Urinary bladder (tissue), 4 donors: Measurements from ENCODE around the gene TPRG1L. TPM values are rescaled to one million over a fixed set of nuclear protein-coding genes. Genes with fewer than 3 reads are reported as not detected.

Experiments used
- DNase-seq: peaks from one replicate; pipeline ENCODE4 v3.0.0-alpha.2; 2015; ENCODE audit errors: extremely low spot score
- H3K27ac ChIP-seq: one replicate; pipeline ENCODE4 v1.5.1; 2013; ENCODE audit warnings: low read depth, mild to moderate bottlenecking, moderate library complexity
- H3K36me3 ChIP-seq: one replicate; pipeline ENCODE4 v1.6.1; 2013; ENCODE audit warnings: mild to moderate bottlenecking, moderate library complexity; ENCODE audit not compliant: insufficient read depth
- H3K4me1 ChIP-seq: one replicate; pipeline ENCODE4 v1.6.1; 2013; ENCODE audit warnings: mild to moderate bottlenecking, moderate library complexity; ENCODE audit not compliant: insufficient read depth
- H3K4me3 ChIP-seq: one replicate; pipeline ENCODE4 v1.5.1; 2013; ENCODE audit warnings: low read depth, low read length
- WGBS: extraction: QIAGEN DNeasy Blood & Tissue Kit; methylation state at CpG from one replicate; pipeline ENCODE4 v1.1.7; 2013; 5-methylcytosine and 5-hydroxymethylcytosine counted together
- polyA plus RNA-seq: library from polyadenylated mRNA; stranded (reverse); fragments of 200-250 nt; gene quantifications from one replicate; pipeline ENCODE4 v1.2.3, GENCODE V29; 2013
- total RNA-seq: library from RNA; depleted of rRNA; stranded (reverse); fragments of >200 nt; gene quantifications from one replicate; pipeline ENCODE4 v1.2.3, GENCODE V29; 2014
- donor health status: healthy with polysubstance abuse.
- donor health status: healthy.

Gene TPRG1L
- total and polyA plus RNA-seq, 2 donors = 22.9 to 60.8 TPM

DNA sequence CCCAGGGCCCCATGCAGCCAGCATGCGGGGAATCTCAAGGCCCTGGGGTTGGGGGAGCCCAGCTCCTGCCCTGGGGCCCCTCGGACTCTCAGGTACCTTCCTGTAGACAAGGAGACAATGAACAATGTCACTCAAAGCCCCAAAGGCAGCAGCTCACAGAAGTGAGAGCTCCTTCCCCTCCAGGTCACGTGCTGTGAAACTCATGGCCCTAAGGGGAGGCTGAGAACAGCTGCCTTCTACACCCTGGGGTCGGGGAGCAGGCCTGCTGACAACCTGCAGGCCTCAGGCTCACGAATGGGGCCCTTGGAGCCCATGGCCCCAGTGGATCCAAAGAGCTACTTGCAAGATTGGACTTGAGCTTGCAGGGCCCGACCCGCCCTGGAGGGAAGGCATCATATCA is 16.7 kb upstream of the TPRG1L start:
- WGBS = 89% methylated on average over 7 of the region's 7 CpGs
- Histone ChIP-seq H3K4me3 (no peak overlapping the region), H3K27ac (no peak overlapping the region), H3K36me3 (no peaks in the 10 kb centered on the region), H3K4me1 (no peaks in the 10 kb centered on the region)
- no peak for DNase-seq

DNA sequence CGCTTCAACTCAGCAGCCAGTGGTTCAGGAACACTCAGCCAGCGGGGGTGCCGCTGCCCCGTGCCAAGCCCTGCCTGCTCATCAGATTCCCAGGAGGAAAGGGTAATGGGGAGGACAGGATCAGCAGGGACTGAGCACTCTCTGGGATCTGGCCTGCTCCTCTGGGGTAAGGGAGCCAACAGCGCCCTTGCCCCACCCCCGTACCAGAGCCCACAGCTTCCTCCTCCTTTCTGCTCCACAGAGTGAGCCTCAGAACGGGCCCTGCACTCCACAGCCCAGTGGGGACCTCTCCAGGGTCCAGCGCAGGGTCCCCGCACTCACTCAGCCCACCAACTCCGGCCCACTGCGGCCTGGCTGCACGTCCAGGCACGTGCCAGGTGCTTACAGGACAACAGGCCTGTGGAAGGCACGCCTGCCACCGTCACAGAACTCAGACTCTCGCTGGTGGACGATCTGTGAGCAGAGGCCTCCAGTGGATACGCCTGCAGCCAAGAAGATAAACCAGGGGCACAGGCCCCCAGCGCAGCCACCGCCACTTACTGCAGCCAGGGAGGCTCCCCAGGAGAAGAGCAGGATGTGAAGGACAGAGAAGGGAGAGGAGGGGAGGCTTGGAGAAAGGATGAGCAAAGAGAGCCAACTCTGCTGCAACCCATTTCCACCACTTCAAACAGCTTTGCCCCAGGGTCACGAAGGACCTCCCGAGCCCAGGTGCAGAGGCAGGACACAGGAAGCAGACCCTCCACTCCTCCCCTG is 15.6 kb upstream of the TPRG1L start:
- no peak overlapping the region for H3K4me3 ChIP-seq
- no peaks in the 10 kb centered on the region for H3K36me3 ChIP-seq
- DNase-seq = no peak
- no peaks in the 10 kb centered on the region for H3K4me1 ChIP-seq
- no peak overlapping the region for H3K27ac ChIP-seq
- WGBS = 77% methylated on average over 22 of the region's 22 CpGs

DNA sequence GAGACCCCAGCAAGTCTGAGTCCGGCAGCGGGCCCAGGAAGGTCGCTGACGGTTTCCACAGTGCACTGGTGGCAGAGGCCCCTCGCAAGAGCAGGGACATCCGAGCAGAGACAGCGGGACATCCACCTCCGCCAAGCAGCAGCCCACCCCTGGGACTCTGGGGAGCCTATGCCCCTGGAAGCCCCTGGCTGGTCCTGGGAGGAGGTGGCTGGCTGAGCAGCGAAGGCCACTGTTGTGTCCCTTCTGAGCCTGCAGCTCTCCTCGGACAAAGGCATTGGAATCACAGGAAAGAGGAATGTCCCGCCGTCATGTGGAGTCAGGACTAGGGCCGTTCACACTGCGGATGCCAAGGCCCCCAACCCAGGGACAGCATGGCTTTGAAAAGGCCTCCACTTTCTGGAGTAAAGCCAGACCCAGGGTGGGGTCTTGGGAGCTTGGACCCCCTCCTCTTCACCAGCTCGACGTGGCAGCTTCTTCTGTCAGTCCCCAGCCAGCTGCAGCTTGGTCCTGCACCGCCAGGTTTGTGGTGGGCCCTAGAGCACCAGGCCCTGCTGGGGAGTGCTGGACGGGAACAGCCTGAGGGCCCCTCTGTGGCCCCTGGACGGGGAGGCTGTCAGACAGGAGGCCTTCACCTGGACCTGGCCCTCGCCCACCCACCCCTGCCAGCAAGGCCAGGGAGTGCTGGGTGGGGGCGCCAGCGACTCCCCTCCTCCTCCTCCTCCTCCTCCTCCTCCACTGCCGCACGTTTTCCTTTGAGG is 14.9 kb upstream of the TPRG1L start:
- WGBS = 69% methylated on average over 24 of the region's 24 CpGs
- no peaks in the 10 kb centered on the region for H3K36me3 ChIP-seq
- H3K4me3 ChIP-seq = no peak overlapping the region
- DNase-seq = no peak
- H3K4me1 ChIP-seq = no peaks in the 10 kb centered on the region
- no peak overlapping the region for H3K27ac ChIP-seq

DNA sequence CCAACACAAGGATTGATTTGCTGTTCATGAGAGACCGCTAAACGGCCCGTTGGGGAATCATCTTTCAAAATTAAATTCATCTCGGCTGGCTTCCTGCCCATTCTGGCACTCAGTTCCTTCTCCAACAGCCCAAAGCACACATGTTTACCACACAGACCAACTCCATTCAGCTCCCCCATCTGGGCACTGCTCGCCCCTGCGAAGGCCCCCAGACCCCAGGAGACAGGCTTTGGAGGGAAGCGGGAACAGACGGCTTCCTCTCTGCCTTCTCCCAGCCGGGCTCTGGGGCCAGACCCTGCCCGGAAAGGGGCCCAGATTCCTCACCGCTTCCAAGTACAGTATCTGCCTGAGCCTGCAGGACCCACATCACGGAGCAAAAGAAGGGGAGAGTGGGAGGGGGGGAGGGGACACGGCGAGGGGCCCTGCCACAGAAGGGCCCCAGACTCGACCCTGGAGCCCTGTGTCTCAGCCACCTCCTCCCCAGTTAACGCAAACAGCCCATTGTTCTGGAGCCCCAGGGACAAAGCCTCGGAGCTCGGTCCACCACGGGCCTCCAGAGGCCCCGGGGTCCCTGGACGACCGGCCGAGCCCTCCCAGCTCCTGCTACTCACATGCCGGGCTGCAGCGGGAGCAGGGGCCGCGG is 14.2 kb upstream of the TPRG1L start:
- no peak overlapping the region for H3K27ac ChIP-seq
- 4% methylated on average over 27 of the region's 27 CpGs for WGBS
- H3K4me1 ChIP-seq = no peaks in the 10 kb centered on the region
- no peak for DNase-seq
- H3K36me3 ChIP-seq = no peaks in the 10 kb centered on the region
- peak overlapping the region; percentile 36 for H3K4me3 ChIP-seq

DNA sequence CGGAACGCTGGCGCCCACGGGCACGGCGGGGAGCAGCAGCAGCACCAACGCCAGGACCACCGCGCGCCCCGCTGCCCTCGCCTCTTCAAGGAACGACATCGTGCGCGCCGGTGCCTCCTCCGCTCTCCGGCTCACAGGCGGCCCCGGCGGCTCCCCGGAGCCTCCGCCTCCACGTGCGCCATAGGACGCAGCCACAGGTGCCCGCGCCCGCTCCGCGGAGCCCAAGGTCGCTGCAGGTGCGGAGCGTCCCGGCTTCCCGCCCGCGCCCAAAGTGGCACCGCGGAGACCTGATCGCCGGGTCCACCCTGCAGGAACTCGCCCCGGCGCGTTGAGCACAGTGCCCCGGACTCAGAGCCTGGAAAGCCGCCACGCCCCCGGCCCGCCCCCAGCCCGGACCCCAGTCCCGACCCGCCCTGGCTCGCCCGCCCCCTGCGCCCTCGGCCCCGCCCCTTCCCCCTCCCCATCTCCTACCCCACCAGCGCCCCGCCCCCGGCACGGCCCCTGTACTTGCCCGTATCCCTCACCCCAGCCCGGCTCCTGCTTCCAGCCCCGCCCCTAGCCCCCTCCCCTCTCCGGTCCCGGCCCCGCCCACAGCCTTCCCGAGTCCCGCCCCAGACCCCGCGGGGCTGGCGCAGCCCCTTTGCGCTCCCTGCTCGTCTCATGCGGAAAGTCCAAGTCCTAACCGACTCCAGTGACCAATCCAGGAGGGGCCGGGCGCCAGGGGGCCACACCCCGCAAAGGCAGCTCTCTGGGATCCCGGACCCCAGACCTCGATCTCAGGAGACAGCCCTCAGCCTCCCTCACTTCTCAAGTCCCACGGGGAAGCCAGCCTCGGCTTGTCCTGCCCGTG is 13.4 kb upstream of the TPRG1L start, which contains the start of gene MEGF6:
Gene MEGF6 (minus strand): TSS at position 339 of the 850 bp plus-strand sequence. CDS start 240 bp downstream, at position 99.
- Histone ChIP-seq H3K27ac (no peak within 1 kb of the TSS), H3K4me3 (peak within 1 kb of the TSS; percentile 36), H3K4me1 (no peaks in the 10 kb centered on the region), H3K36me3 (no peaks in the 10 kb centered on the region)
- DNase-seq = no peak
- WGBS = under 1% methylated on average over 87 of the region's 87 CpGs

DNA sequence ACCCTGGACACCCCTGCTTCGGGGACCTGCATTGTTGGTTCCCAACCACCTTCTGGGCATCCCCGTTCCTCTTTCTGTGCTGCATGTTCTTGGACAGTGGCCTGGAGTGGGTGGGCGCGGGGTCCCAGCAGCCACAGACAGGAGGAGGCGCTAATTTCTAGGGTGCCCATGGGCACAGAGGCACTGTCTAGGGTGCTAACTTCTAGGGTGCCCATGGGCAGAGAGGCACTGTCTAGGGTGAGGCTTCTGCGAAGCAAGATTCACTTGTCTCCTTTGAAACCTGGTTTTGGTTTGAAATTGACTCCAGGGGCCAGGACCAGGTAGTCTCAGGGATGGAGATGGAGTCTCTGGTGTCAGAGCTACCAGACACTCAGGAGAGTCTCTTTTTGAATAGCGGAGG is 12.7 kb upstream of the TPRG1L start:
- H3K4me1 ChIP-seq = no peaks in the 10 kb centered on the region
- H3K36me3 ChIP-seq = no peaks in the 10 kb centered on the region
- WGBS = 68% methylated on average over 7 of the region's 7 CpGs
- H3K27ac ChIP-seq = no peak overlapping the region
- DNase-seq = no peak
- H3K4me3 ChIP-seq = no peak overlapping the region

DNA sequence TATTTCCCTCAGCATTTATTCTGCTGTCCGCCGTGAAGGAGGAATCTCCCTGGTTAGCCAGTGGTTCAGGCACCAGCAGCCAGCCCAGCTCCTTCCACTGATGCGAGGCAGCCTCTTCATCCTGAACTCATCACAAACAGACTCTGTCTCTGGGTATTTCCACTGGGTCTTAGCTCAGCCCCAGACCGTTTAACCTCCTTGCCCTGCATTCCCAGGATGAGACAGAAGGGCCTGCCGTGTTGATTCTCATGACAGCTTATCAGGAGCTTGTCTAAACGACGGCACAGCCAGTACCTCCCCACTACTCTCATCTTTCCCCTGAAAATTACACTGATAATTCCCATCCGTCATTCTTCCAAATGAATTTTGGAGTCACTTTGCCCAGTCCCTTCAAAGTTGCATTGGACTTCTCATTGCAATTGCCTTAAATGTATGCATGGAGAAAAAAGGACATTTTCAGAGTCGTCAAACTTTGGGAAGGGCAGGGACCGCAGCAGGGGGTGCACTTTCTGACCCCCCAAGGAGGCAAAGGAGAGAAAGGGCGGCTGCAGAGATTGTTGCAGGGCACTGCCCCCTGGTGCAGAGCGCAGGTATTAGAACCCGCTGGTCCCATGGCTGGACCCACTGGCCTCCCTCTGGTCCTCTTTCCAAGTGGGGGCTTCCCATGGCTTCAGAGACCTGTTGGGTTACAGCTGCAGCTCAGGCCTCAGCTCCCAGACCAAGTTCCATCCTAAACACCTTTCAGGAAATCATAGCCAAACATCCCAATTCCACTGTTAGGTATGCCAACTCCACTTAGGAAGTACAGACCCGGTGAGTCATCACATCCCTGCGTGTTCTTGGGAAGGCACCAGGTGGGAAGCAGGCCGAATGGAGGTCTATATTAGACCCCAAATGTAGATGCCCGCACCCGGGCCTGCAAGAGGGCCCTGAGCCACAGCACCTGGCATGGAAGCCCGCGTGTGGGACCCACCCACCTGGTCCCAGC is 9.8 kb upstream of the TPRG1L start:
- H3K27ac ChIP-seq = no peak overlapping the region
- H3K4me3 ChIP-seq = no peak overlapping the region
- DNase-seq = no peak
- WGBS = 61% methylated on average over 20 of the region's 20 CpGs
- no peaks in the 10 kb centered on the region for H3K36me3 ChIP-seq
- H3K4me1 ChIP-seq = no peaks in the 10 kb centered on the region

DNA sequence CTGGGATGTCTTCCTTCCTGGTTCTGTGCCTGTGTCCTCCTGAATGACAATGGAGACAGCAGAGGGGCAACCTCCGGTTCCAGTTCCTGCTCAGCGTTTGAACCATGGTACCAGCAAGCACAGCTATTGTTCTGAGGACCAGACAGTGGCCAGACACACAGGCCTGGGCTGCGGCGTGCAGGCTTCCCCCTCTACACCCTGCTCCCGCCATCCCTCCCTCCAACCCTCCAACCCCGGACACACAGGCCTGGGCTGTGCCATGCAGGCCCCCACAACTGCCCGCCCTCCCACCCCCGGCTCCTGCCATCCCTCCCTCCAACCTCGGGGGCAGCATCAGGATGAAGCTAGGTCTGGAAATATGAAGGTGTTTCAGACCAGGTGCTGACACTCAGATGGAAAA is 8.0 kb upstream of the TPRG1L start:
- DNase-seq = no peak
- Histone ChIP-seq H3K4me1 (no peaks in the 10 kb centered on the region), H3K27ac (no peak overlapping the region), H3K4me3 (no peak overlapping the region), H3K36me3 (no peaks in the 10 kb centered on the region)
- WGBS = 83% methylated on average over 9 of the region's 9 CpGs

DNA sequence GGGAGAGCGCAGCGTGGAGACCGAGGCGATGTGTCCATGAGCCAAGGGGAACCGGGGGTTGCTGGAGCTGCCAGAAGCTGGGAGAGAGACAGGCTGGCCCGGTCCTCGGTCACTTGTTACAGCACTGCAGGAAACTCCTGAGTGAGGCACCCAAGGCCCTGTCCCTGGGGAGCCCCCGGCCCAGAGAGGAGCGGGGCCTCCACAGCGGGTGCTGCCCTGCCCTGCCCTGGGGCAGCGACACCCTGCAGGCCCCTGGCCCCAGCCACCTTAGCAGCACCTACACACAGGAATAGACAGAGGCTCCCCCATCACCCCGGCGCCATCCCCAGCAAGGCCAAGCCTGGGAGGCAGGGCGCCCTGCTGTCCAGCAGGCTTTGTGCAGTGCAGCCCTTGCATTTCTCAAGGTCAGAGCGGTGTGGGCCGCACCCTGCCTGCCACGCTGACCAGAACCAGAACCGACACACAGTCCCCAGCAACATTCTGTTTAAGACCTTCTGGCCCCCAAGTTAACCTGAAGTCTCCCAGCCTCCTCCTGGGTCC is 6.9 kb upstream of the TPRG1L start:
- no peak for DNase-seq
- Histone ChIP-seq H3K27ac (no peak overlapping the region), H3K36me3 (no peaks in the 10 kb centered on the region), H3K4me1 (no peaks in the 10 kb centered on the region), H3K4me3 (no peak overlapping the region)
- 84% methylated on average over 18 of the region's 18 CpGs for WGBS

DNA sequence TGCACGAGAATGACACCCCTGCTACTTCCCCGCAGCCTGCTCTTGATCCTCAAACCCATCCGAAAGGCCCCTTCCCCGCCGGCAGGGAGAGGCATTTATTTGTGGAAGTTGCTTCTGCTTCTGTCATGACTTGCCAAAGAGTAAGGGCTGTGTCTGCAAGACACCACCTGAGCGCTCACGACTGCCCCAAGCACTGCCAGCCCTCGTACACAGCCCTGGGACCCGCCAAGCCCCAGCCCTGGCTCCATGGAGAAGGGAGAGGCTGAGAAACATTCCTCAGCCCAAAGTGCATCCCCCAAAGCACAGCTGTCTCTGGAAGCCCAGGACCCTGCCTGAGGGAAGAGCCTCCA is 6.3 kb upstream of the TPRG1L start:
- DNase-seq = no peak
- WGBS = 73% methylated on average over 9 of the region's 9 CpGs
- no peak overlapping the region for H3K4me3 ChIP-seq
- H3K27ac ChIP-seq = no peak overlapping the region
- H3K4me1 ChIP-seq = no peaks in the 10 kb centered on the region
- no peaks in the 10 kb centered on the region for H3K36me3 ChIP-seq

DNA sequence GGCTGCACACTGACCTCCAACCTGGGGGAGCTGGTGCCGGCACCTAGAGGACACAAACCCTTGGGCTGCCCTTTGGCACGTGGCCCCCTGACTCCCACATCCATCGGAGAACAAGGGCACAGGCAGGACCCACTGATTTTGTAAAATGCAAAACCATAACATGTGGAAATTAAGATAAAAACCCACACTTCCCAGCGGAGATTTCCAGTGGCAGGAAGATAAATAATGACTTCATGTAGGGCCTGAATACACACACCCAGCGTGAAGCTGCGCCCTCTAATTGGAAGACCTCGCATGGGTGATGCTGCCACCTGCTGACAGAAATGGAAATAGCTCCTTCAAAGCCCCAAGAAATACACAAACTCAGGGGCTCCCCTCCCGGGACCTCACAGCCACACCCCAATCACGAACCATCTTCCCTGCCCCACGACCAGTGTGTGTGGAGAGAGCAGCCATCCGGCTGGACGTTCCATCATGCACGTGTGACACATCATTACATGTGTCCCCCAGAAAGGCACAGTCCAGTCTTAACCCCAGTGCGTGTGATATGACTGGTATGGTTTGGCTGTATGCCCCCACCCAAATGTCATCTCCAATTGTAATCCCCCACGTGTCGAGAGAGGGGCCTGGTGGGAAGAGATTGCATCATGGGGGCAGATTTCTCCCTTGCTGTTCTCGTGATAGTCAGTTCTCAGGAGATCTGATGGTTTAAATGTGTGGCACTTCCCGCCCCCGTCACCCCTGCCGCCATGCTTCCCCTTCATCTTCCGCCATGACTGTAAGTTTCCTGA is 5.7 kb upstream of the TPRG1L start:
- Histone ChIP-seq H3K4me3 (no peak overlapping the region), H3K4me1 (no peaks in the 10 kb centered on the region), H3K36me3 (no peaks in the 10 kb centered on the region), H3K27ac (no peak overlapping the region)
- 20% methylated on average over 21 of the region's 21 CpGs for WGBS
- peak; percentile 59 for DNase-seq

DNA sequence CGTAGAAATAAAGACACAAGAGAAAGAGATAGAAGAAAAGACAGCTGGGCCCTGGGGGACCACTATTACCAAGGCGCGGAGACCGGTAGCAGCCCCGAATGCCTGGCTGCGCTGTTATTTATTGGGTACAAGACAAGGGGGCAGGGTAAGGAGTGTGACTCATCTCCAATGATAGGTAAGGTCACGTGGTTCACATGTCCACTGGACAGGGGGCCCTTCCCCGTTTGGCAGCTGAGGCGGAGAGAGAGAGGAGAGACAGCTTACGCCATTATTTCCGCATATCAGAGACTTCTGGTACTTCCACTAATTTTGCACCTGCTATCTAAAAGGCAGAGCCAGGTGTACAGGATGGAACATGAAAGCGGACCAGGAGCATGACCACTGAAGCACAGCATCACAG is 4.1 kb upstream of the TPRG1L start:
- 90% methylated on average over 12 of the region's 12 CpGs for WGBS
- Histone ChIP-seq H3K36me3 (no peaks in the 10 kb centered on the region), H3K4me3 (no peak overlapping the region), H3K27ac (no peak overlapping the region), H3K4me1 (no peaks in the 10 kb centered on the region)
- DNase-seq = no peak
